T1000 (cell line): ENCODE data around the gene GHRHR.

Experiments used
- DNase-seq: peaks from one replicate; lab custom pipeline; 2025; ENCODE audit warnings: mixed read lengths; lab: John Stamatoyannopoulos, UW

Gene GHRHR

DNA sequence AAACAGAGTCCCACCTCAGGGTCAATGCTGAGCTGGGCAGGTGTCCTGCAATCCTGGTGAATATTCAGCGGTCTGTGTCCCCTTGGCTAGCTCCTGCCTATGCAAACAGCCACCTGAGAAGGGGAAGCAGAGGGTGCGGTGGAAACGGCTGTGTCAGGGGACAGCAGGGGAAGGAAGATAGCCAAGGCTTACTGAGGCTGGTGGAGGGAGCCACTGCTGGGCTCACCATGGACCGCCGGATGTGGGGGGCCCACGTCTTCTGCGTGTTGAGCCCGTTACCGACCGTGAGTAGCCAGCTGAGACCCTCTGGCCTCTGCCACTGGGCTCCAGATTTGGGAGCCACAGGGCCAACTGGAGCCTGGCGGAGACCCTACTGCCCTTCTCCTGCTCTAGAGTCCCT lies at the start of gene GHRHR:
Gene GHRHR (plus strand): TSS at position 112 of the 400 bp plus-strand sequence. CDS start 116 bp downstream, at position 228.
- DNase-seq = no peak

DNA sequence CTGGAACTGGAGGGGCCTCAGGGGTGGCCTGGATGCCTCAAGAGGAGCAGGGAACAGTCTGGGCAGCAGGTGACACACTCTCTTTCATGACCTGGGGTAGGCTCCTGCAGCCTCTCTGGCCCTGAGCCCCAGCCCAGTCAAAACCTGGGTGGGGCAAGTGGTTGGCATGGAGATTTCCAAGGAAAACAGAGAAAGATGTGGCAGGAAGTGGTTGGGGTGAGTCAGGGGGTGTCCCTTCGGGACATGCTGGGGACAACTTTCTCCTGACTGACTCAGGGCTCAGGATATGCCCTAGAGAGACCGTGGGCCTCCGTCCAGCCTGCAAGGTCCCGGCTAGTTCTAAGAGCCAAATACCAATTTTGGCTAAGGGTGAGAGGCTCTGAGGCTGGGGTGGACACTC lies 49.2 kb upstream of the GHRHR start:
- peak; percentile 76 for DNase-seq

DNA sequence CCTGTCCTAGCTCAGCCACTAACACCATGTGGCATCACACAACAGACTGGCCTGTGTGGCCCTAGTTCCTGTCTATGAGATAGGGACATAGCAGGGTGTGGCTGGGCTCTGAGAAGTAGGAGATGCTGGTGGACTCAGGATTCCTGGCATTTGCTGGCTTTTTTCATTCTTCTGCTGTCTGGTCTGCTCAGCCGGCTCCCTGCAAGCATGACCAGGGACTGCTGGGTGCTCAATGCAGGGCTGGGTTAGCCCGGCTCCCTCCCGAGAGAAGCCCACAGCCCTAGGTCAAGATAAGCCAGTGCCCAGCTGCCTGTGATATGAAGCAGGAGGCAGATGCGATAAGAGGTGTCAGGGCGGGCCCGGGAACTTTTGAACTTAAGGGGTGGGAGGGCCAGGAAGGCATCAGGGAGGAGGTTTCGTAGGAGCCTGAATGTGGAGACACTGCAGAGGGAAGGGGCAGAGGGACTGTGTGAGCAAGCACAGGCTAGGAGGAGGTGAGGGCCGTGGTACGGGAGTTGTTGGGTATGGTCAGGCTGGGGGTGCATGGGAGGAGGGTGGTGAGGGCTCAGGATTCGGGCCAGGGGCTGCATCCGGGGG lies 48.6 kb upstream of the GHRHR start:
- no peak for DNase-seq

DNA sequence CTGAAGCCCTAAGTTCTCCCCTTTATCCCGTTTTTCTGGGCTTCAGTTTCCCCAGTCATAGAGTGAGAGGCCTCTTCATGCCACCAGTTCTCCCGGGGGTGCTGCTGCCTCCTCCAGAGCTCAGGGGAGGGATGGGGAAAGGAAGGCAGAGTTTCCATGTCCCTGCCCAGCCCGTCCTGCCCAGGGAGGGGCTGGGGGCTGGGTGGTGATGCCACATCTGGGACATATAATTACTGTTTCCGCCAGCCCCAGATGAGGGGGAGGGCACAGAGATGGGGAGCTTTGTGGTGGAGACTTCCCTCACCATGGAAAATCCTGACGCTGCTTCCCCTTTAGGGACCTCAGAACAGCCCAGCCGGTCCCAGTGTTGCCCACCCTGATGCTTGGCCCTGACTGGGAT lies 48.0 kb upstream of the GHRHR start:
- no peak for DNase-seq

DNA sequence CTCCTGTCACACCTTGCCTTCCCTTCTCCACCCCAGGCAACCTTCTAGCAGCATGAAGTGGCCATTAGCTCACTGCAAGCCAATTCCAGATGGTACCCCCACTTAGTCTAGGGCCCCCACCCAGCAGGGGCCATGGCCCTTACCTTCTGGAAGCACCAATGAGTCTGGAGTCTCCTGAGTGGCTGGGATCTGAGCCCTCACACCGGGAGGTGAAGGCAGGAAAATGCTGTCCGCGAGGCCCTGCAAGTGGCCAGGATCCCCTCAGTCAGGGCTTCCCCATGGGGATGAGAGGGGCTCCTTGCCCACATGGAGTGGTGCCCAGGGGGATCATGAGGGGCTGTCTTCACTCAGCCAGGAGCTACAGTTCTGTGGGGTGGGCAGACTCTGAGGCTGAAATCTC lies 47.5 kb upstream of the GHRHR start:
- no peak for DNase-seq

DNA sequence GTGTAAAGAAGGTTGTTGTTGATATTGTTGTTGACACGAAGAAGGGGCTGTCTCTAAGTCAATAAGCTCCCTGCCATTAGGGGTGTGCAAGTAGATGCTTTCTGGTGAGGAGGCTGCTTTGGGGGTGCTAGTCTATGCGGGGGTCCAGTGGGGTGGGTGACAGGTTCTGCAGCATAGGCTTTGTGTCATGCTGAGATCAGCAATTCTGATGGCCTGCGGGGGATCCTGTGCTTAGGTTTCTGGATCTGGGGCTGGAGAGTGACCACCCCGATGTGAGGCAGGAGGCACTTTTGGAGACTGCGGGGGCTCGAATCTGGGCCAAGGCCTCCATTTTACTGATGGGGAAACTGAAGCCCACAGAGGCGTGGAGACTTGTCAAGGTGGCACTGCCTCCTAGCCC lies 47.0 kb upstream of the GHRHR start:
- no peak for DNase-seq

DNA sequence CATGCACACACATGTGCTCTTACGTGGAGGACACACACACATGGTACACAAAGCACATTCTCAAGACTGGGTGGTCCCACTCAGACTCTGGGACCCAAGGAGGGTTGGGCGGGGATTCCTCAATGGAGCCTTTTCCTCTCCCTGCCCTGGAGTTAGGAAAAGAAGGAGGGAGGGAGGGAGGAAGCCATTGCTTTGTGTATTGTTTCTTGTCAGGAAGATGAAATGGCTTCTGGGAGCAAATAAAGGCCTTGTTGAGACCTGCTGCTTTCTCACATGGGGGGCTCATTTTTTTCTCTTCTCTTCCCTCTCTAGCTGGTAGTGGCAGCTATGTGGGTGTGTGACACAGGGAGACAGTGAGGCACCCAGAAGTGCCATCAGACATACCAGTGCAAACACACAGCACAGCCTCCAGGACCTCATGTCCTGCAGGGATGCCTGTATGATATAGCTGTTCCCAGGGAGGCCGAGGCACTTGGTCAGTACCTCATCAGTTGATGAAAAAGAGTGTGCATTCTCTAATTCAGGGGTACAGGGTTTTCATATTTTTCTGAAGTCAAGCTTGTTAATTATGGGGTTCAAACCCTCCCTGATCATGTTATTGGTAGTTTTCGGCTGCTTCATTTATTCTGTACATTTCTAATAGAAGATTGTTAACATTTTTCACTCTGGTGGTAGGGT lies 46.4 kb upstream of the GHRHR start:
- no peak for DNase-seq

DNA sequence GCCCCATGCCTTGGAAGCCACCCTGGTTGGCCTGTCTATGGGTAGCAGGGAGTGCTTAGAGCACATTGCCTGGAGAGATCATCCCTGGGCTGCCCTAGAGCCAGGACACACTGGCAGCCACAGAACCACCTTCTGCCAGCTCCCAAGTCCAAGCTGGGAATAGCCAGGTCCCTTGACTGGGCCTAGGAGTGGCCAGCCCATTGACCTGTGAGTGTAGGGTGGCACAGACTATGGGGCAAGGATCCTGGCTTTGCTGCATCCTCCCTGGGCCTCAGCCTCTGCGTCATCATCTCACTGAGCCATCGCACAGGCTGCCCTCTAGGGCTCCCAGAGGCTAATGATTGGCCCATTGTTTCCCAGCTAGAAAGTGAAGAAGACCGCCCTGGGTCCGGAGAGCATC lies 45.1 kb upstream of the GHRHR start:
- no peak for DNase-seq

DNA sequence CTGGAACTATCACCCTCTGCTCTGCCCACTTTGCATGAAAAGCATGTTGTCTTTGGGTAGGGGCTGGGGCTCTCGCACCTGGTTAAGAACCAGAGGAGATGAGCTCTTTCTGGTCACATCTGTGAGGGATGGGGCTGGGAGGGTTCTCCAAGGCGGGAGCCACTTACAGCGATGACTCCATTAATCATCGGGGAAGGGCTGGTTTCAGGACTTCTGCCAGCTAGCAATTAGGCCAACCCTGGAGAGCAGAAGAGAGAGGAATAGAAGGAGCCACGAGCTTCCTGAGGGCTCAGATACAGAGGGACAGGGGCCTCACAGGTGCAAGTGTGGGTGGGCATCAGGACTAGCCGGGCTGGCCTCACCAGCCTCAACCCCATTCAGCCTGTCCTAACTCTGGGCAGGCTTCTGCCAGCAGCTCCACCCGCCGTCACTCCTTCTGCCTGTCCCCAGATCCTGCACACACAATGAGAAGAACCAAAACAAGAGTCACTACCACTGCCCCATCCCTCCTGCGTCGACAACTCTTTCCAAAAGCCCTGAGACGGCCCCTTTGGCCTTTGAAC lies 43.7 kb upstream of the GHRHR start:
- DNase-seq = no peak

DNA sequence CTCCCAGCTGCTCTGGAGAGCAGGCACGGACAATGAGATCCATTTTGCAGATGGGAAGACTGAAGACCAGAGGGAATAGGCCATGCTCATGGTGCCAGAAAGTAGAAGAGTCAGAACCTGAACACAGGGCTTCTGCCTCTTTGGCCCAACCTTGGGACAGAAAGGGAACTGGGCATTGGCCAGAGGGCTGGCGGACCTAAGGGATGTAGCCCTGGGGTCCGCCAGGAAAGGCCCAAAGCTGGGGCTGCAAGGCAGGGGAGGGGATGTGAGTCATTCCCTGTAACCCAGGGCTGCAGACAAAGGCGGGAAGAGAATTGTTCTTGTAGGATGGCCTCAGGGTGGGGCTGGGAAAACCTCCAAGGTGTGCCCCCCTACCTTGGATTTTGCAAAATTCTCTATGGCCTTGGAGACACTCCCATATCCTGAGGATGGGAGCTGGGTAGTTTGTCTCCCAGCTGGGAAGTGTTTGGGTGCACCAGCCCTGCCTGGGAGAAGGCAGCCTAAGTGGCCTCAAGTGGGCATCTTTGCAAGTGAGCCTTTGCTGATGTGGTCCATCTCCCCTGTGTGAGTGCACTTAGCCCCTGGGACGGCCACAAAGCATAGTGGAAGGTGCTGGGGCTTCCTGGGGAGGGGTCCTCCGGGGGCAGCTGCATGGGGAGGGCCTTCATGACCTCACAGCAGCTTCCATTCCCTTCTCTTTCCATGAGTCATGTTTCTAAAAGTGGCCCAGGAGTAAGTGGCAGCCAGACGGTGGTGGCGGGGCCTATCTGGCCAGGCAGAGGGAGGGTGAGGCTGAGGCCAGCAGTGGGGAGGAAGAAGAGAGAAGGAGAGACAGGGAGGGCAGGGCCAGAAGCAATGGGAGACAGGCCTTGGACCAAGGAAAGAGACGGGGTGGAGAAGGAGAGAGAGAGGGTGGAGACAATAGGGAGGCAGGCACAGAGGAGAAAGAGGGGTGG lies 42.9 kb upstream of the GHRHR start:
- DNase-seq = no peak

DNA sequence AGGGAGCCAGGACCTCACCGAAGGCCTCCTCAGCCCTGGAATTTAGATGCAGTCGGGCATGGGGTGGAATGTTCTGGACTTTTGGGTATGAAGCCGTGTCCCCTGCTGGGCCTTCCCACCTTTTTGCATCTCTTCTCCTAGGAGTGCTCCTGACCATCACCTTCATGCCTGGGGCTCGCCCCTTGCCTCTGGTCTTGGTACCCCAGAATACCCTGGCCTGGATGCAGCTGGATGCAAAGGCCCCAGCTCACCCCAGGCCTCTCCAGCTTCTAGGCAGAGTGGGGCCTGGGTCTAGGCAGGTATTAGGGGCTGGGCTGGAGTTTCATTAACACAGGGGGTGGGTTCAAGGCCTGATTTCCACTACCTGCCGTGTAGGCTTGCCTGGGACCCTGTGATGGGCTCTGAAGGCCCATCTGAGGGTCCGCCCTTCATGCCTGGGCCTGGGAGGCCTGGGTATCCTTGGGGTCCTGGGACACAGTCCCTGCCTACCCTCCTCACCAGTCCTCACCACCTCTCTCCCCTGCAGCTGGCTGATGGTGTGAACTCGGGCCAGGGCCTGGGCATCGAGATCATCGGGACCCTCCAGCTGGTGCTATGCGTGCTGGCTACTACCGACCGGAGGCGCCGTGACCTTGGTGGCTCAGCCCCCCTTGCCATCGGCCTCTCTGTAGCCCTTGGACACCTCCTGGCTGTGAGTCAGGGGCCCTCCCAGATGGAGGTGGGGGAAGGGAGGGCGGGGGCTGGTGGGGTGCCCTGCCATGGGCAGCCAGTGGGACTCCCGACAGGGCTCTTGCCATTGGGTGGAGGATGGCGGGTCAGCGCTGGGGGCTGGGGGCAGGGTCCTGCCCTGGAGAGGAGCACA lies 42.0 kb upstream of the GHRHR start:
- DNase-seq = no peak

DNA sequence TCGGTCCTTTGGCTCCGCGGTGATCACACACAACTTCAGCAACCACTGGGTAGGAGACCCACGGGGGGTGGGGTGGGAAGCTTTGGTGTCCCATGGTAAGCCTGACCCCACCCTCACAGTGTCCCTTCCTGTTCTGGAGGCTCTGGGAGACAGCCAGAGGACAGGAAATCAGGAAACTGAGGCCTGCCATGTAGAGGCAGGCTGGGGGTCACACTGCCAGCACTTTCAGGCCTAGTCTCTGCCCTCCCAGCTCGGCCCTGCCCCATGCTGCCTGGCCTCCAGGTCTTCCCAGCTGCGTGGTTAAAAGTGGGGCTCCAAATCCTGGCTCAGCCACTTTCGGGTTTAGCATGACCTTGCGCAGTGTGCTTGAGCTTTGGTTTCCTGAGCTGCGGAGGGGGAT lies 41.2 kb upstream of the GHRHR start:
- no peak for DNase-seq

DNA sequence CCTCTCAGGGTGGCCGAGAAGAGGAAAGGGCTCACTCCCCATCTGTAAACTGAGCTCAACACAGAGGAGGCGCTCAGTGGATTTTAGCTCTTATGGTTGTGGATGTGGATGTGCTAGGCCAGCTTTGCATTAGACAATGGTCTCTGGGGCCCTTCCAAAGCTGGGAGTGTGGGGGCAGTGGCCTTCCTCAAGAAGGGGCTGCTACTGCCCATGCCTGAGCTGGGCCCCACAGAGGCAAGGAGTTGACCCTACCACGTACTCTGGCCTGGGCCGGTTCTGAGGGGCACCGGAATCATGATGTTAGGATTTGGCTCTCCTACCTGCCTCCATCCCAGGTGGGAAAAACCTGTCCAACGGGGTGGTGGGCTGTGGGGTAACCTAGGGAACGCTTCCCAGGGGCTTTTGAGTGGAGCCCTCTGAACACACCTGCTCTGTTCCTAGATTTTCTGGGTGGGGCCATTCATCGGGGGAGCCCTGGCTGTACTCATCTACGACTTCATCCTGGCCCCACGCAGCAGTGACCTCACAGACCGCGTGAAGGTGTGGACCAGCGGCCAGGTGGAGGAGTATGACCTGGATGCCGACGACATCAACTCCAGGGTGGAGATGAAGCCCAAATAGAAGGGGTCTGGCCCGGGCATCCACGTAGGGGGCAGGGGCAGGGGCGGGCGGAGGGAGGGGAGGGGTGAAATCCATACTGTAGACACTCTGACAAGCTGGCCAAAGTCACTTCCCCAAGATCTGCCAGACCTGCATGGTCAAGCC lies 40.6 kb upstream of the GHRHR start:
- DNase-seq = no peak

DNA sequence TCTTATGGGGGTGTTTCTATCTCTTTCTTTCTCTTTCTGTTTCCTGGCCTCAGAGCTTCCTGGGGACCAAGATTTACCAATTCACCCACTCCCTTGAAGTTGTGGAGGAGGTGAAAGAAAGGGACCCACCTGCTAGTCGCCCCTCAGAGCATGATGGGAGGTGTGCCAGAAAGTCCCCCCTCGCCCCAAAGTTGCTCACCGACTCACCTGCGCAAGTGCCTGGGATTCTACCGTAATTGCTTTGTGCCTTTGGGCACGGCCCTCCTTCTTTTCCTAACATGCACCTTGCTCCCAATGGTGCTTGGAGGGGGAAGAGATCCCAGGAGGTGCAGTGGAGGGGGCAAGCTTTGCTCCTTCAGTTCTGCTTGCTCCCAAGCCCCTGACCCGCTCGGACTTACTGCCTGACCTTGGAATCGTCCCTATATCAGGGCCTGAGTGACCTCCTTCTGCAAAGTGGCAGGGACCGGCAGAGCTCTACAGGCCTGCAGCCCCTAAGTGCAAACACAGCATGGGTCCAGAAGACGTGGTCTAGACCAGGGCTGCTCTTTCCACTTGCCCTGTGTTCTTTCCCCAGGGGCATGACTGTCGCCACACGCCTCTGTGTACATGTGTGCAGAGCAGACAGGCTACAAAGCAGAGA lies 39.9 kb upstream of the GHRHR start:
- no peak for DNase-seq

DNA sequence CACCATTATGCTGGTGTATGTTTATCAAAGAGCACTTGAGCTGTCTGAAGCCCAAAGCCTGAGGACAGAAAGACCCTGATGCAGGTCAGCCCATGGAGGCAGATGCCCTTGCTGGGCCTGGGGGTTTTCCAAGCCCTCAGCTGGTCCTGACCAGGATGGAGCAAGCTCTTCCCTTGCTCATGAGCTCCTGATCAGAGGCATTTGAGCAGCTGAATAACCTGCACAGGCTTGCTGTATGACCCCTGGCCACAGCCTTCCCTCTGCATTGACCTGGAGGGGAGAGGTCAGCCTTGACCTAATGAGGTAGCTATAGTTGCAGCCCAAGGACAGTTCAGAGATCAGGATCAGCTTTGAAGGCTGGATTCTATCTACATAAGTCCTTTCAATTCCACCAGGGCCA lies 39.1 kb upstream of the GHRHR start:
- no peak for DNase-seq

DNA sequence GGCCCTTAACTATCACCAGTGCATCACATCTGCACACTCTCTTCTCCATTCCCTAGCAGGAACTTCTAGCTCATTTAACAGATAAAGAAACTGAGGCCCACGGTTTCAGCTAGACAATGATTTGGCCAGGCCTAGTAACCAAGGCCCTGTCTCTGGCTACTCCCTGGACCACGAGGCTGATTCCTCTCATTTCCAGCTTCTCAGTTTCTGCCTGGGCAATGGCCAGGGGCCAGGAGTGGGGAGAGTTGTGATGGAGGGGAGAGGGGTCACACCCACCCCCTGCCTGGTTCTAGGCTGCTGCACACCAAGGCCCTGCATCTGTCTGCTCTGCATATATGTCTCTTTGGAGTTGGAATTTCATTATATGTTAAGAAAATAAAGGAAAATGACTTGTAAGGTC lies 38.6 kb upstream of the GHRHR start:
- no peak for DNase-seq

DNA sequence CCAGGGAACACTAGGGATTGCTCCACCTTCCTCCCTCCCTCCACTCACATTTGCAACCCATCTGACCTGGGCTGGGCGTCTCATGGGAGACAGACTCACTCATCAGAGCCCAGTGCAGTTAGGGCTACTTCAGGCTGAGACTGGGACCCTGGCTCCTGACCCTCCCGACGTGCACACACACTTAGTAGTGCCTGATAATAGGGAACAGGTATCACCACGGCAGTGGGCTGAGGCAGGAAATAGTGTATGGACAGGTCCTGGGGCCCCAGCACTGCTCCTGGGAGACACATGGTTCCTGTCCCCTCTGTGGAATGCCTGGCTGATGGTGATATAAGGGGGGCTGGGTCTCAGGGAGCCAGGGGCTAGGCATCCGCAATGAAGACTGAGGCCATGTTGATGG lies 37.8 kb upstream of the GHRHR start:
- no peak for DNase-seq

DNA sequence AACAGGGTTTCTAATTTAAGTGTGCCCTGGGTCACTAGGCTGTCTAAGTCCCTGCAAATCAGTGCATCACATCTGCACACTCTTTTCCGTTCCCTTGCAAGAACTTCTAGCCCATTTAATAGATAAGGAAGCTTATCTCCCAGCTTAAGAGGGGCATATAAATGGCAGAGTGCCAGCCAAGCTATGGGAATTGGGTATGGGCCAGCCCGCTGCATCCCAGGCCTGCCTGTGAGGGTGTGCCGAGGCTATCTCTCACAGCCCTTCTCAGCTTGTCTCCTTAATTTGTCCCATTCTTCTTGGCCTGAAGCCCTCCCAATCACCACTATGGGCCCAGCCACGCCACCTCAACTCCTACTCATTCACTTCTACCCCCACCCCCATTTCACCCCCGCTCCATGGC lies 37.4 kb upstream of the GHRHR start:
- no peak for DNase-seq

DNA sequence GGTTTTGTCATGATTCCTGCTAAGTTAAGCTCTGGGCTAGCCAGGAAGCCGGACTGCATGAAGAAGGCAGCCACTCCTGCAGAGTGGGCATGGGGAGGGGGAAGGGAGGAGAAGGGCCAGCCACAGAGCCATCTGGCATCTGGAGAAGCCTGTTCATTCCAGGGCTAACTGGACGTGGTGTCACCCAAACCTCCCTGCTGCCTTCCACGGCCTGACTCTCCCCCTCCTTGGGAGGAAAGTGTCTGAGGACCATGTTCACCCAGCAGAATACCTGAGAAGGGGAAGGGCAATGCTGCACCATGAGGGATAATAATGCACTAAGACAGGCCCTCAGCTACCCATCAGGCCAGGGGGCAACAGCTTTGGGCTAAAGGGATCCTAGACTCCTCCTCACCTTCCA lies 36.7 kb upstream of the GHRHR start:
- no peak for DNase-seq

DNA sequence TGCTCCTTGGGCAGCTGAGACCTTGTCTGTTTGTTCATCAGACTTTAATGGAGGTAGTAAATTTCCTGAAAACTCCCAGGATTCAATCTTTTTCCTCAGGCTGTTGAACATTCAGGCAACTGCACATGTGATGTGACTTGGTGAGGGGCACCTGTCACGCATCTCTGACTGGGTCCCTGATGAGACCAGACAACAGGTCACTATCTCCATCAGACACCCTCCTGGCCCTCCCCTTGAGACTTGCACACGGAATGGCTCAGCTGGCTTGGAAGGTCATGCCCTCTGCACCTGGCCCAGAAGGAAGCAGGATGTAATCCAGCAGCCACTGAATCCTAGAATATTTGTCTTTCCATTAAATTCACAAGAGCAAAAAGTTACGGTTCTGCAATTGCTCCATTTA lies 36.2 kb upstream of the GHRHR start:
- no peak for DNase-seq
